GM10266 (cell line): ENCODE measurements around the gene COL4A2.

ENCODE experiments used
- DNase-seq: peaks from one replicate; pipeline ENCODE4 v3.0.0; 2012; ENCODE audit errors: extremely low spot score
- CTCF ChIP-seq: IDR thresholded peaks from 2 replicates; pipeline ENCODE4 v1.5.1; 2012; ENCODE audit warnings: mild to moderate bottlenecking, low read depth; ENCODE audit not compliant: control insufficient read depth, insufficient read depth; ENCODE audit errors: missing control alignments

COL4A2 gene

DNA sequence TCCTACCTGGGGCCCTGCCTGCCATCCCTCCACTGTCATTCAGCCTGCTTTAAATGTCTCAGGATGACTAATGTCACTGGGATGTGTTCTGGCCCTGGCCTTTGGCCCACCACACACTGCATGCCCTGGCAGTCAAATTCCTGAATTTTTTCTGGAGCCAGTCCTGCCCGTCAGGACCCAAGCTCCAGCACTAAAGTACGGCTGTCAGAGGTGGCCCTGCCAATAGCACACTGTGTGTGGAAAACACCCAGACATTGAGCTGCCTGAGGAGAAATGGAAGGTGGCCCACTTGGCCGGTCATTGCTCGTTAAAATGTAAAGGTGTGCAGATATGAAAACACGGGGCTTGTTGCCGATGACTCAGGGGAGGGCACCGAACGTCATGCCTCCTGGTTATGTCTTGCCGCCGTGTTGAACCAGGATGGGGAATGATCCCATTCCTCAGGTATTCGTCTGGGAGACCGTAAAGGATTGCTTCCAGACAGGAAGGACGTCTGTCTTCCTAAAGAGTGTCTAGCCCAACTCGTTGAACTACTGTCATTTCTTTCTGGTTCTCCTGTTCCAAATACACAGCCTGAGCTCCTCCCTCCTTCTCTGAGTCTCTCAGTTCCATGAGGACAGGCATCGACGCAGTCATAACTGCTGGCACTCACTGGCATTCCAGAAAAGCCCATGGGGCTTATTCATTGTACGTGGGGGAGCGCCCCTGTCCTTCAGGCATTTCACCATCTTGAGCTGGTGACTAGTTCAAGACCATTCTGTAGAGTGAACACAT lies 40.6 kb downstream of the COL4A2 start:
- DNase-seq = no peak
- TF ChIP-seq CTCF = no peak

- DNase-seq = no peak
- no peak for TF ChIP-seq CTCF
Observed at GRCh38 chr13:110348309-110349105, 41.4 kb downstream of the COL4A2 start.

DNA sequence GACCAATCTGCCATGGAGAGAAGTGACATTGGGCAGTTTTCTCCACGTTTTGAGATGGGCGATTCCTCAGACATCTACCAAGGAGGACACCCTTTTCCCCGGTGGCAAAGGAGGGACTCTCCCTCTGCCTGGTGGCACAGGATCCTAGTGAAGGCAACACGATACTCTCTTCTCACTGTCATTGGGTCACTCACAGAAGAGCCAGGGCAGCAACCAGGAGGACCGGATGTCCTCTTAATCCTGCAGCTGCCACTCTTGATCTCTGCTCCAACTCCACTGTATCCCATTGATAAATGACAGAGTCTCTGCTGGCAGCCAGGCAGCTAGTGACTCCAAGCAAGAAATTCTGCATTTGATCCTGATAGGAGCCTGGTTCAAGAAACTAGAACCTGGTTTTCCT lies 42.2 kb downstream of the COL4A2 start:
- DNase-seq = no peak
- TF ChIP-seq CTCF = no peak

DNA sequence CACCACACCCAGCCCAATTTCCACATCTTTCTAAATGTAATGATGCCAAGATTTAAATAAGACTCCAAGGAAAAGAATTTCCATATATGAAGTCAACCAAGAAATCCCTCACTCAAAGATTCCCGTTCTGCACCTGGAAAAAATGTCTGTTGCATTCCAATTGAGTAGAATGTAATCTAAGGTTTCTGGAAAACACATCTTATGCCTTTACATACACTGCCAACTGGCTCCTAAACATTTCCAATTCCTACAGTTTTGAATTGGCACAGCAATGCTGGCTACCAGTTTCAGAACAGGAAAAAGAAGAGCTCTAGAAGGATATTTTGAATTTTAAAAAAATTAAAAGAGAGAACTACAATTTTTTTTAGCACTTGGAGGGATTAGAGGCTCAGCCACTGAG lies 43.0 kb downstream of the COL4A2 start:
- TF ChIP-seq CTCF = no peak
- no peak for DNase-seq

DNA sequence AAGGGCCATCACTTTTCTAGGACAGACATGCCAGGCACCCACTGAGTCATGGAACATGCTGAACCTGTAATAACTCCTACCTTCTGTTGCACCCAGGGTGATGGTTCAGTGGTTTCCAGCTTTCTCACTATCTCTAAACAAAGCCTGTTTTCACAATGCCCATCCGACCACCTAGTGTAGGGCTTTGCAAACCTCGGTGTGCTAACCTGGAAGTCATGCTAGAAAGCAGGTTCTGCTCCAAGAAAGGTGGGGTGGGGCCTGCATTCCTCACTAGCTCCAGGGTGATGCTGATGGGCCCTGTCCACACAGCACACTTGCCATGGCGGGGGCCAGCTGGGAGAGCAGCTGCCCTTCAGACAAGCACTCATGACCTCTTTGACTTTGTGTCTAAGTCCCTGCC lies 43.4 kb downstream of the COL4A2 start:
- no peak for DNase-seq
- TF ChIP-seq CTCF = no peak

GRCh38 chr13:110351636-110352420 lies 44.7 kb downstream of the COL4A2 start:
- TF ChIP-seq CTCF = no peak
- DNase-seq = no peak
